MV-4-11 (cell line): ENCODE results near the gene GASK1A.

Experiments used
- DNase-seq: peaks from one replicate; lab custom pipeline; 2025; lab: John Stamatoyannopoulos, UW

Gene GASK1A

DNA sequence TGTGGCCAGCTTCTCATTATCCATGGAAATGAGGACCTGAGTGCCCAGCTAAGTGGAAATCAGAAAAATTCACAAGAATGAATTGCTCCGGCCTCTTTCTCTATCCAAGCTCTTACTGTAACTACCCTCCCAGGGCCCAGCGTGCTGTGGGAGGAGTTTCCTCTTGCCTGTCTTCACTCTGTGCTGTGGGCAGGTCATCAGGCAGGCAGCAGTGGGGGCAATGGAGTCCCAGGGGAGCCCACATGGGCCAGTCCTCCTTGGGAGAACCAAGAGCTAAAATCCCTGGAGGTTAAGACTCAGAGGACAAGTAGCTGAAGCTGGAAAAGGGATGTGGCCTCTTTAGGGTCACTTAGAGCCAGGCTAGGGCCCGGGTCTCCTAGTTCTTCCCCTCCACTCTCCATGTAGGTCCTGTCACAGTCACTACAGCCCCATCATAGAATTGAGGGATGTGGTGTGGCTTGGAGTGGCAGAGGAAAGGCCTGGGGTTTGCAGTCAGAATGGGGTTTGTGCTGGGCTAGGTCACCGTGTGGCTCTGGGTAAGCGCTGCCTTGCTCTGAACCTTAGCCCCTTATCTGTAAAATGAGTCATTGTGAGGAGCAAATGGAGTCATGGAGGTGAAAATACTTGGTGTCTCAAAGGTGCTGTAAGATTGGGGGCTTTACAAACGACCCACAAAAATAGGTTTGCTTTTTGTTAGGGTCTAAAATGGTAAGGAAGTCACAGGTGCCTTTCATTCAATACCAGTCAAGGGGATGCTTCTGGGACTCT lies 3.7 kb downstream of the GASK1A start:
- DNase-seq, result no peak

DNA sequence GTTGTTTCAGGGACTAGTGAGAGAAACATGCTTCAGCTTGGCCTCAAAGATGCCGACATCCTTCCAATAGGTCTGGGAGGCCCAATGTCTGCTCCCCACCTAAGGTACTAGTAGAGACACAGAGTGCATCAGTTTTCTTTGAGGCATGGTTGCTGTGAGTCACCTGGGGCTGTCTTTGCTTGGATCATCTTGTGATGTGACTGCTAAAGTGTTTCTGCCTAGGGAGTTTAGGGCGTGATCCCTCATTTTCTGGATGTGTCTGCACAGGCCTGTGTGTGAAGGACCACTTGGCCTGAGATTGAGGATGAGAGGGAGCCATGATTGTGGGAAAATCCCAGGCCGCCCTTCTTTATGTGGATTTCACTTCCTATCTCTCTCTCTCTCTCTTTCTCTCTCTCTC lies 4.8 kb downstream of the GASK1A start:
- no peak for DNase-seq

DNA sequence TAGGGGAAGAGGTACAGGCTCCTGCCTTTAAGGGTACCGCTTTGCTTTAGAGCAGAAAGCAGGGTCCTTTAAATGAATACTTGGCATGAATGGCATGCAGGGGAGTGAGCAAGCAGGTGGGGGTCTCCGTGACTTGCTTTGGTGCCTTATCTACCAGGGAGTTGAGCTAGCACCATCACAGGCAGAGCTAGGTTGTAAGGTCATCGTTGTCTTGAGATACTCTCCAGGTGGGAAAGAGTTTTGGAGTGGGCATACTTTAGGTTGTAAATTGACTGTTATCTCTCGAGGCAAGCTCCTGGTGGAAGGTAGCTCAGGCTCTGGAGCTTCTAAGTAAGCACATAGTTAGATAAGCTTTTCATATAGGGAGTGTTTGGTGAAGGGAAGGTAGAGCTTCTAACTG lies 5.6 kb downstream of the GASK1A start:
- DNase-seq, result no peak

DNA sequence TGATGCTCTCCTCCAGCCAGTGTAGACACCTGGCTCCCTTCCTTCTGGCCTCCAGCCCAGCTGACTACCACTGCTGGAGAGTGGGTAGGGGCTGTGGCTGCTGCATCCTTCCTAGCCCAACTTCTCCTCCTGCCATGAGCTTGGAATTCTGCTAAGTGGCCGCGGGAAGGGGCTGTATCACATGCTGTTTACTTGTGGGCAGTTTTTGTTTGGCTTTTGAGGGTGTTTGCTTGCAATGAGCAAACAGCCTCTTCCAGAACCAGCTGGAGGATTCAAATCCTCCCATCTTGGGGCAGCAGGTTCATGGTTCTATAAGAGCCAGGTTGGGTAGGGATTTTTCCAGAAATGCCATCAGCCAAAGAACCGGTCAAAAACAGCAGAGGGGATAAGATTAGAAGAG lies 9.0 kb downstream of the GASK1A start:
- DNase-seq, result no peak

DNA sequence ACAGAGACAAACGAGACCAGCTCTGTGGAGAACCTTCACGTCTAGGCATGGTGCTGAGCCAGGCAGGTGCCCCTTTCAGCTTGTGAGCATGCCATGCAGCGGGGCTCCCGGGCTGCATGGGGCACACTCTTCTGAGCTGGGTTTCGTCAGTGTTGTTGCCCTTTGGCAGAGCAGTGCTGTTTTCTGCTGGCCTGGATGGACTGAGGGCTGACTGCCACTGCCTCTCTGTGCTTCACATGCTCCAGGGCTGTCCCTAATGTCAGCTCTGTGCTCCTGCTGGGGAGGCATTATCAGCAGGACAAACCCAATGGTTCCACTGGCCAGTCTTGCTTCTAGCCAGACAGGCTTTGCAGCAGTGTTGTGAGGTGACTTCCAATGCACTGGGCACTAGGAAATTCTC lies 9.5 kb downstream of the GASK1A start:
- DNase-seq, result no peak

DNA sequence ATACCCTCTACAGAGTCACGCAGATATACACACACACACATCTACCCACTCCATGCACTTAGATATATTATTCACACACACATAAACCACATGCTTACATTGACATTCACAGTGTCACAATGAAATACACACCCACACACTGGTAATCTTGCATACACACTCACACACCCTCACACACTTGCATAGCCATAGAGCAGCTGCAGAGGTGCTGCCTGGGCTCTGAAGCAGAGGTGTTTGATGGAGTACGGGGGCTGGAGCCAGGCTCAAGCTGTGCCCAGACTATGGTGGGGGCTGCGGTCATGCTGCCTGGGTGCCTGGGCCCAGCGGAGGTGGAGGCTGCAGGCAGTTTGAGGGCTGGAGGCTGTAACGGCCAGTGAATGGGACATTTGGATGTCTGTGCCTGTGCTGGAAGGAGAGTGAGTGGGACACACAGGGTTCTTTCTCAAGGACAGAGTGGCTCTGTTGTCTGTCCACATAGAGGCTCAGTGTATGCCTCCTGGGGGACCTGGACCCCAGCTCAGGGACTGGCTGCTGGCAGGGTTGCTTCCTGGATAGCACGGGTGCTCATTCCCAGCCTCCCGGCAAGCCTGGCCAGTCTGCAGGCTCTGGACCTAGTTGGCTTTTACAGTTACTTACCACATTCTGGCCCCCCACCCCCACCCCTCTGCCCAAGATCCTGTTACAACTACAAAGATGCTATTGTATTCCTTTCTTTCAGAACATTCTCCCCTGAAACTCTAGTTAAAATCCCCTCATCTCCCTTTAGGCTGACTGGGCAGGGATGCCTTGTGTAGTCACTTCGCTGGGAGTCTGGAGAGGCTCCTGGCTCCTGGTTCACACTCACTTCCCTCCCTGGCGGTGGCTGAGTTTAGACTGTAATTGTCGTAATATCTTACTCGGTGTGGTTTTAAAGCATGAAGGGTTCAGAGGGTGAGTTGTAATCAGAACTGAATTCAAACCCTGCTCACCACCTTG lies 12.5 kb downstream of the GASK1A start:
- DNase-seq, result no peak

DNA sequence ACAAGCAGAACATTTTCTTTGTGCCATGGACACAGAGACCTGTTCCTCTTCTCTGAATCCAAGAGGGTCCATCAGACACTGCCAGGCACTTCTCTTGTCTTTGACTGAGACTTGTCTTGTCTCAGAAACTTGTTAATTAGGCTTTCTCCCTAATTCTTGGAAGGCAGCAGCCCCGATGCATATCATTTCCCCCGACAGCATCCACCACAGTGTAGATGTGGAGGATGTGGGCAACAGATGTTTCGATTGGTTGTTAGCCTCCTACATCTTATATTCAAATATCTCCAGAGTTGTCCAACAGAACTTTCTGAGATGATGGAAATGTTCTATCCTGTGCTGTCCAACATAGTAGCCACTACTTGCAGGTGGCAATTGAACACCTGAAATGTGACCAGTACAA lies 15.5 kb downstream of the GASK1A start:
- DNase-seq, result no peak

DNA sequence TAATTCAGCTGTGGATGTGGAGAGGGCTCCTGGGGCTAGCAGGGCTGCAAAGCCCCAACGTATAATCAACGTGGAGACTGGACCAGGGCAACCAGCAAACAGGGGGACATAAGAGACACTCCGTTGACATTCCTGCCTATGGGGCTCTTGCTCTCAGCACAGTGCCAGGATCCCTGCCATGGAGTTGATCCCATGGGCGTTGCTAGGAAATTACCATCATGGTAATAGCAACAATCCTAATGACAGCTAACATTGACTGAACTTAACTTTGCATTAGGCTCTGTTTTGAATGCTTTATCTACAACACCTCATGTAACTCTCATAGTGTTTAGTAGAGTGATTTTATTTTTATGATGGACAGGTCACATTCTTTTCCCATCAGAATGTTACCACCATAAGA lies 16.9 kb downstream of the GASK1A start:
- no peak for DNase-seq

DNA sequence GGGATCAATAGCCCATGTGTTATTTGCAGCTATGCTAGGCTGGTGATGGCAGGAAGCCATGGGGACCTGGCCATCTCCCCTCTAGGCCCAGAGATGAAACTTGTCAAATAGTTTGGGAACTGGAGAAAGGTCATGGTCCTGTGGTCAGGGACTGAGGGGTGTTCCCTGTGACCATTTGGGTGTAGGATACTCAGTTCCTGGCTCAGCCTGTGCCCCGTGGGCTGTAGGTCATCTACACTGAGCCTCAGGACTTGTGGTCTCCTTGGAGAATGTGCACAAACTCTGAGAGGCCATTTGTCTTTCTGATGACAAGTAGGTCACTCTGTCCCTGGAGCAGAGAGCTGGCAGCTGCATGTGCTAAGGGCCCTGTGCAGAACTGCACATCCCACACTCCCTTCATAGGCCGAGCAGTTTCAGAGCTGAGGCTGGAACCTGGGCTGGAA lies 17.5 kb downstream of the GASK1A start:
- DNase-seq, result no peak

DNA sequence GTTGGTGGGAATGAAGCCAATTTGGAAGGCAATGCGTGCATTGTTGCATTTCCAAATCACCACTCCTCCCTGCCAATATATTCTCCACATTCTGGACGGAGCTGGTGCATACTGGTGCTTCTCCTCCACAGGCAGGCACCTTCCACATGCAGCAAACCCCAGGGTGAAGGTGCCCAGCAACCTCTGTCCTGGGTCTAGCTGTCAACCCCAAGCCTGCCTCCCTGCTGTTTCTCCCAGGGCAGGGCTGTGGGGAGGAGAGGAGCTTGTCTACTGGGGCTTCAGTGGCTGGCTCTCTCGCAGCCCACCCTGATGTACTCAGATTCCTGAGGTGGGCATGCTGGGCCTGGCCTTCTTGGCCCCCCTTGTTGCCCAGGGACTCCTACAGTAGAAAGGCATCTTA lies 20.1 kb downstream of the GASK1A start:
- DNase-seq, result no peak

DNA sequence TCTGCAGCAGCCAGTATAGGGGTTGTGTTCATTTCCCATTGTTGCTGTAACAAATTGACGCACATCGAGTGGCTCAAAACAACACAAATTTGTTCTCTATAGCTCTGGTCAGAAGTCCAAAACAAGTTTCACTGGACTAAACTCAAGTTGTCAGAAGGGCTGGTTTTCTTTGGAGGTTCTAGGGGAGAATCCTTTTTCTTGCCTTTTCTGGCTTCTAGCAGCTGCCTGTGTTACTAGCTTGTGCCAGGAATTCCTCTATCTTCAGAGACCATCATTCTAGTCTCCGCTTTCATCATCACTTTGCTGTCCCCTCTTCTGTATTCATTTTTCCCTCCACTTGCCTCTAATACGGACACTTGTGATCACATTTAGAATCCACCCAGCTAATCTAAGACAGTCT lies 20.5 kb downstream of the GASK1A start:
- DNase-seq, result no peak

DNA sequence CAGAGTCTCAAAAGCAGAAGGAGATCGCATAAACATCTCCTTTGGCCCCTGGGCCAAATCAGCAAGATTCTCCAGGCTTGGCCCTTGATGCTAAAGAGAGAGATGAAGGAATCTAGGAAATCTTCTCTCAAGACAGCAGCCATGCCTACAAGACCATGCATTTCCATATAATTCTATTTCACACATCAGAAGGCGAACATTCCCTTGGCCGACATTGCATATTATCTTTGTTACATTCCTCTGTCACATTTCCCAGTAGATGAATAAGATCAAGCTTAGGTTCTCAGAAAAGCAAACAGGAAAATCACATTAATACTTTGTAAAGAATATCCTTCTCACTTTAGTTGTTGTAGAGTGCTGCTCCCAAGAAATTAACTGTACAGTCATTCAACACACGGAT lies 21.3 kb downstream of the GASK1A start:
- DNase-seq, result no peak

DNA sequence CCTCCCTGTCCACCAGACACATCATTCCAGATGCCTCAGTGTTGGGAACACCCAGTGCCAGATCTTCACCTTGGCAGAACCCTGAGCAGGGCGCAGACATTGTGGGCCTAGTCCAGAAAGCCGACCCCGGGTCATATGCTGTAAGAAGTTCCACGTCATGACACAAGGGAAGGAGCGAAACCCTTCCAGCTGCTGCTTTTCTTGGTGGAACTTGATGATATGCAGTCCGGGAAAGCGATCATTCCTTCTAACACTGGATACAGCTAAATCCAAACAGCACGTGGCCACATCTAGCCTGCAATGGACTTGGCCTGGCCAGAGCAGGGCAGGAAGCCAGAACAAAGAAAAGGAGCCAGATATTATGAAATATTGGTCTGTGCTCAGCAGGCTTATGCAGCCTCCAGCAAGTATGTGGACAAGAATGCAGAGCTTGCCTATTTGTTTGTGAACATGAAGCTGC lies 22.0 kb downstream of the GASK1A start:
- no peak for DNase-seq

DNA sequence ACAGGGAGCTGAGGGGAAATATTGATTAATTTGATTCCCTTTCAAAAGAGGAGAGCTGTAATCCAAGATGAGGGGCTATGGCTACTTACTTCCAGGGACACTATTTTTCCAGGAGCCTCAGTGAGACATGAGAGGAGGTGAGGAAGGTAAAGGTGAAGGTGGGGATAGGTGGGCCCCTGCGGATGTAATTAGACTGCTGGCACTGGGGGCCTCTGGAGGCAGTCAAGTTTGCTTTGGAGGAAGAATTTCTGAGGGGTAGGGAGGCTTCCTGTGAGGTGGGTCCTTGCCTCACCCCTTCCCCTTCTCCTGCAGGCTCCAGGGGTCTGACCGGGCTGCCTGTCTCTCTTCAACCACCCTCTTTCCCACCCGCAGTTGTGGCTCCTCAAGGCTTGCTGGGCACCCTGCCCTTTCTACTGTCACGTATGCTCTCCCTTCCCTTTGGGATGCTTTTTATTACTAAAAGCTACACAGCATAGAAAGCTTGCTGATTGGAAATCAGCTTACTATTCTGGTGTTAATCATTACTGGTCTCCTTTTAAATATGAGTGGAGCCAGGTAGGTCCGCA lies 22.5 kb downstream of the GASK1A start:
- DNase-seq, result no peak

DNA sequence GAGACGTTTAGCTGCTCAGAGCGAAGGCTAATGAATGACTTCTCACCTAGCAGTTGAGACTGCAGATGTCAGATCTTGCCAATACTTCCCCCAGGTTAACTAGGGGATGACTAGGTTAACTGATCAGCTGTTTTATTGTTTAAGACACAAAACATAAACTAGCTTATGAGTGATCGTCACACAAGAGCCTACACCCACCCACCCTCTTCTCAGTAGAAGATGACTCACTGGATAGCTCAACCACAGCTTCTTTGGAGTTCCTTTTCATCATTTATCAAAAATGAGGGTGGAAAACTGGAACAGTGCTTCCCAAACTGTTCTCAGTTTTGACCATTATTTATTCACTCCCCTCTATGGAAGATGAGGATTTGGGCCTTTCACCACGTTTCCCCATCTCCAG lies 25.2 kb downstream of the GASK1A start:
- no peak for DNase-seq

DNA sequence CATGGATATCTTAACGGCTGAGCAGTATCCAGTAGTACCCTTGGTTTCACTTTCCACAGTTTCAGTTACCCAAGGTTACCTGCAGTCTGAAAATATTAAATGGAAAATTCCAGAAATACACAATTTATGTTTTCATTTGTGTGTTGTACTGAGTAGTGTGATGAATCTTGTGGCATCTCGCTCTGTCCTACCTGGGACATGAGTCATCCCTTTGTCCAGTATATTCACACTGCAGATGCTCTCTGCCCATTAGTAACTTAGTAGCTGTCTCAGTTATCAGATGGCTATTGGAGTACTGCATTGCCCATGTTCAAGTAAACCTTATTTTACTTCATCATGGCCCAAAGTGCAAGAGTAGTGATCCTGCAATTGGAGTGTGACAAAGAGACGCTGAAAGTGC lies 26.1 kb downstream of the GASK1A start:
- DNase-seq, result no peak

DNA sequence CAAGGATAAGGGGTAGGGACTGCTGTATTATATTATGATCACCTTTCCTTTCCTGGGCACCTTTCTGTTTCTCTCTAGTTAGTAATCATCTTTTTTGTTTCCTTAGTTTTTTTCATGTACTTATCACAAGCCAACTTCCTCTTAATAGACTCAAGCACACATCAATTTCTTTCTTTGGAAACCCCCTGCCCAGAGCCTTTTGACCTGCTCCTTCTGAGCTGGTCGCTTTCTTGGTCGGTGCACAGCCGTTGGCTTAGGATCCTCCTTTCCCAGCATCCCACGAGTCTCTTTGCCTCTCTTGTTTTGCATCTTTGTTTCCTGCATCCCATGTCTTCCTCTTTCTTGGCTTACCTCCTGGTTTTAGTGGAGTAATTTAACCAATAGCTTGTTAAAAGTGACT lies 26.9 kb downstream of the GASK1A start:
- DNase-seq, result no peak

DNA sequence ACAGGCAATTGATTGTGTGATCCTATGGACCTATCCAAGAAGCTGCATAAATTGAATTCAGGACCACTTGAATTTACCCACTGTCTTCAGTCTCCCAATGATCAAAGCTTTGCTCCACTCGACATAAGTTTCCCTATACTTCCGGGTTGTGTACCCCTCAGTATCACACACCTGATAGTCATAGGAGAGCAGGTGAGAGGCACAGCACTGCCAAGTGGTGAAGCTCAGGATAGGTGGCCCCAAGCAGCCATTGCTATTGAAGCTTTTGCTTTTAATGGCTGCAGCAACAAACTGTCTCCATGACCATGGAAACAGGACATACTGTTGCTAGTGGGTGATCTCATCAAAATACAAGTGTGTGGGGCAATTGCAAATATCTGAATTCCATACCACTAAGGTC lies 27.7 kb downstream of the GASK1A start:
- DNase-seq, result no peak

DNA sequence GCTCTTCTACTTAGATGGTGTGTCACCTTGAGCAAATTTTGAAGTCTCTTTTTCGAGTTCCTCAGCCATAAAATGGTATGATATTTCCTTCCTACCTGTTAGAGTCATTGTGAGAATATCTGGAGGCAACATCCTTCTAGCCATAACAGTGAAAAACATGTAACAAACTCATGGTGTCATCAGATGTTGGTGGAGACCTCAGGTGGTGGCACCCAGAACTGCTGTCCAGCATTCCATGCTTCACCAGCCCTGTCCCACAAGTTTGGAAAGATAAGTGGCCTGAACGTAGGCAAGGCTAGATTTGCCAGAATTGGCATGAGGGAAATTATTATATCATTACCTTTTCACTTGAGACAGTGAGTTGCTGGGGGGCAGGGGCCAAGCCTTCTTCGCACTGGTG lies 30.4 kb downstream of the GASK1A start:
- no peak for DNase-seq

DNA sequence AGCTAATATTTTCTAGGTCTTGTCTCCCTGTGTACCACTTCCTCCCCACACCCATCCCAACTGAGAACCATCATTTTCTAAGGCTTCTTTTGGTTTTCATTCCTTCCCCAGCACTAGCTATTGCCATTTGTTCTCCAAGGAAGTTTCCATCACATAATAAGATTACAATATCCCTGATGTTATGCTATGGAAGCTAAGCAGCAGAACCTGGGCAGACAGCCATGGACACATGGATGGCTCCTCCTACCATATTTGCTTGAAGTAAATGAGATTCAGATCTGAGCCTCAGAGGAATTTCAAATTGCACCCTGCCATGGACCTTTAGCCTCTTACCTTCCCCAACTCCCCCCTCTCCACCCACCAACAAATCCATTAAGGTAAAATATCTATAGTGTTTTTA lies 31.5 kb downstream of the GASK1A start:
- no peak for DNase-seq

DNA sequence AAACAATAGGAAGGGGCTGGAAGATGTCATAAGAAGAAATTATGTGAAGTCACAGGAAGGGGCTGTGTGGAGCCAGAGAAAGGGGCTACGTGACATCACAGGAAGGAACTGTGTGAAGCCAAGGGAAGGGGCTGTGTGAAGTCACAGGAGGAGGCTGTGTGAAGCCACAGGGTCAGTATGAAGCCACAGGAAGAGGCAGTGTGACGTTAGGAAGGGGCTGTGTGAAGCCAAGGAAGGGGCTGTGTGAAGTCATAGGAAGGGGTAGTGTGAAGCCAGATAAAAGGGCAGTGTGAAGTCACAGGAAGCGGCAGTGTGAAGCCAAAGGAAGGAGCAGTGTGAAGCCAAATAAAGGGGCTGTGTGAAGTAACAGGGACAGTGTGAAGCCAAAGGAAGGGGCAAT lies 32.5 kb downstream of the GASK1A start:
- DNase-seq, result no peak

DNA sequence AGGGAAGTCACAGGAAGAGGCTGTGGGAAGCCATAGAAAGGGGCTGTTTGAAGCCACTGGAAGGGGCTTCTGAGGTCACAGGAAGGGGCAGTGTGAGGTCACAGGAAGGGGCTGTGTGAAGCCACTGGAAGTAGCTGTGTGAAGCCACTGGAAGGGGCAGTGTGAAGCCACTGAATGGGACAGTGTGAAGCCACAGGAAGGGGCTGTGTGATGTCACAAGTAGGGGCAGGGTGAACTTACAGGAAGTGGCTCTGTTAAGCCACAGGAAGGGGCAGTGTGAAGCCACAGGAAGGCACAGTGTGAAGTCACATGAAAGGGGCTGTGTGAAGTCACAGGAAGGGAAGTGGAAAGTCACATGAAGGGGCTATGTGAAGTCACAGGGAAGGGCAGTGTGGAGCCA lies 33.1 kb downstream of the GASK1A start:
- peak; percentile 16 for DNase-seq

DNA sequence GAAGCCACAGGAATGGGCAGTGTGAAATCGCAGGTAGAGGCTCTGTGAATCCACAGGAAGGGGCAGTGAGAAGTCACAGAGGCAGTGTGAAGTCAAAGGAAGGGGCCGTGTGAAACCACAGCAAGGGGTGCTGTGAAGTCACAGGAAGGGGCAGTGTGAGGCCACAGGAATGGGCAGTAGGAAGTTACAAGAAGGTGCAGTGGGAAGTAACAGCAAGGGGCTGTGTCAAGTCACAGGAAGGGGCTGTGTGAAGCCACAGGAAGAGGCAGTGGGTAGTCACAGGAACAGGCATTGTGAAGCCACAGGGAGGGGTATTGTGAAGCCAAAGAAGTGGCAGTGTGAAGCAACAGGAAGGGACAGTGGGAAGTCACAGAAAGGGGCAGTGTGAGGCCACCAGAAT lies 34.1 kb downstream of the GASK1A start:
- DNase-seq, result no peak
